Osteocyte (in vitro differentiated cells): Measurements from ENCODE around the gene C16orf82. TPM values are rescaled to one million over a fixed set of nuclear protein-coding genes. Genes with fewer than 3 reads are reported as not detected.

ENCODE experiments used
- DNase-seq: peaks from one replicate; pipeline ENCODE4 v3.0.0; 2021; ENCODE audit warnings: mixed read lengths; ENCODE audit not compliant: unreplicated experiment; ENCODE audit errors: extremely low spot score
- H3K27ac Mint-ChIP-seq: one replicate; pipeline ENCODE4 v1.8.0; 2021; ENCODE audit warnings: mild to moderate bottlenecking, mixed read lengths; ENCODE audit not compliant: unreplicated experiment
- H3K27me3 Mint-ChIP-seq: one replicate; pipeline ENCODE4 v1.8.0; 2021; ENCODE audit warnings: mixed read lengths; ENCODE audit not compliant: unreplicated experiment
- H3K36me3 Mint-ChIP-seq: one replicate; pipeline ENCODE4 v1.8.0; 2021; ENCODE audit warnings: mixed read lengths; ENCODE audit not compliant: unreplicated experiment
- H3K4me1 Mint-ChIP-seq: one replicate; pipeline ENCODE4 v1.8.0; 2021; ENCODE audit warnings: mixed read lengths; ENCODE audit not compliant: unreplicated experiment
- H3K4me3 Mint-ChIP-seq: one replicate; pipeline ENCODE4 v1.8.0; 2021; ENCODE audit warnings: mild to moderate bottlenecking, moderate library complexity, mixed read lengths; ENCODE audit not compliant: unreplicated experiment
- H3K9me3 Mint-ChIP-seq: one replicate; pipeline ENCODE4 v1.8.0; 2021; ENCODE audit warnings: mixed read lengths; ENCODE audit not compliant: unreplicated experiment
- CTCF ChIP-seq: fragments of 200-600 bp; sonication (generic); IDR thresholded peaks from 2 replicates; pipeline ENCODE4 v1.5.0; 2021; ENCODE audit warnings: antibody characterized with exemption, mild to moderate bottlenecking, moderate library complexity
- total RNA-seq: library from RNA; stranded (reverse); gene quantifications from 2 replicates; pipeline ENCODE4 v1.2.1, GENCODE V29; 2021

C16orf82 gene
- total RNA-seq, 1 donor from 2014 or later: not detected

- Mint-ChIP-seq H3K27ac (no peak overlapping the region), H3K4me1 (peaks cover 5% of the 10 kb centered on the region), H3K36me3 (no peaks in the 10 kb centered on the region), H3K4me3 (no peak overlapping the region), H3K9me3 (no peaks in the 10 kb centered on the region), H3K27me3 (peaks cover 5% of the 10 kb centered on the region)
- TF ChIP-seq CTCF: no peak
- peak; percentile 59 for DNase-seq
Measured at GRCh38 chr16:27111486-27111885, 44.8 kb downstream of the C16orf82 start.

GRCh38 chr16:27112093-27112811, 45.5 kb downstream of the C16orf82 start:
- H3K9me3 Mint-ChIP-seq: no peaks in the 10 kb centered on the region
- H3K36me3 Mint-ChIP-seq: no peaks in the 10 kb centered on the region
- no peak overlapping the region for H3K4me3 Mint-ChIP-seq
- no peak overlapping the region for H3K27ac Mint-ChIP-seq
- H3K27me3 Mint-ChIP-seq: peaks cover 5% of the 10 kb centered on the region
- H3K4me1 Mint-ChIP-seq: peaks cover 5% of the 10 kb centered on the region
- TF ChIP-seq CTCF: no peak
- peak; percentile 11 for DNase-seq

DNA sequence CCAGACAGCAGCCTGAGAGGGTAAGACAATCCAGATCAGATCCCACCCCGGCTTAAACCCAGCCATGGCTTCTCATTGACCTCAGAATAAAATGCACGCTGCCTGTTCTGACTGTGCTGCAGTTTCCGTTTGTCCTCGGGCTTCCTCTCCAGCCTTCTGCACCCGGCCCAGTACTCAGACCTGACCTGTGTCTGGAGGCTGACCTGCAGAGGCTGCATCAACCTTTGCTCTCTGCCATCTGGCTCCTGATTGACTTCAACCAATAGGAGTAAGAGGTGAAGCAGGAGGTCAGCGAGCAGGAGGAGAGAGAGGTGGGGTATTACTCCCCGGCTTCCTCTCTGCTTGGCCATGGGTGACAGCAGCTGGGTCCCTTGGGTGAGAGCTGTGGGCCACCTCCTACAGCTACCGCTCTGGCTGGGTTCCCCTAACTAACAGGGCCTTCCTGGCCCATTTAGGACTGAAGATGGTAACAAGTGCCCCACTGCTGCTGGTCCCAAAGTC, 46.7 kb downstream of the C16orf82 start:
- TF ChIP-seq CTCF: no peak
- no peaks in the 10 kb centered on the region for H3K36me3 Mint-ChIP-seq
- DNase-seq: peak; percentile 78
- H3K4me3 Mint-ChIP-seq: no peak overlapping the region
- no peaks in the 10 kb centered on the region for H3K9me3 Mint-ChIP-seq
- H3K27ac Mint-ChIP-seq: no peak overlapping the region
- H3K27me3 Mint-ChIP-seq: peaks cover 5% of the 10 kb centered on the region
- peaks cover 5% of the 10 kb centered on the region for H3K4me1 Mint-ChIP-seq

DNA sequence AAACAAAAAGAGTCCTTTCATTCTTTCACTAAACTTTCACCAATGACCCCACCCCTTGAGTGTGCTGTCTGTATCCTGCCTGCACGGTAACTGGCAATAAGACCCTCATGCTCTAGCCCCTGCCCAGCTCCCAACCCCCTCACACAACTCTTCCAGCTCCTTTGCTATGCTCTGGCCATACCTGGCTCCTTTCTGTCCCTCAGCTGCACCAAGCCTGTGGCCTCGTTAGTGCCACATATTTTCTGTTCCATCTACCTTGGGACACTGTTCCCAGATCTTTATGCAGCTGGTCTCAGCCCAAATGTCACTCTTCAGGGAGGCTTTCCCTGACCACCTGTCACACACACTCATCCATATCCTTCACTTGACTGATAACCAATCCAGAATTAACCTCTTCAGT, 47.3 kb downstream of the C16orf82 start:
- peaks cover 2% of the 10 kb centered on the region for H3K4me1 Mint-ChIP-seq
- peaks cover 5% of the 10 kb centered on the region for H3K27me3 Mint-ChIP-seq
- DNase-seq: peak; percentile 56
- no peaks in the 10 kb centered on the region for H3K9me3 Mint-ChIP-seq
- H3K36me3 Mint-ChIP-seq: no peaks in the 10 kb centered on the region
- no peak overlapping the region for H3K4me3 Mint-ChIP-seq
- no peak overlapping the region for H3K27ac Mint-ChIP-seq
- TF ChIP-seq CTCF: no peak

DNA sequence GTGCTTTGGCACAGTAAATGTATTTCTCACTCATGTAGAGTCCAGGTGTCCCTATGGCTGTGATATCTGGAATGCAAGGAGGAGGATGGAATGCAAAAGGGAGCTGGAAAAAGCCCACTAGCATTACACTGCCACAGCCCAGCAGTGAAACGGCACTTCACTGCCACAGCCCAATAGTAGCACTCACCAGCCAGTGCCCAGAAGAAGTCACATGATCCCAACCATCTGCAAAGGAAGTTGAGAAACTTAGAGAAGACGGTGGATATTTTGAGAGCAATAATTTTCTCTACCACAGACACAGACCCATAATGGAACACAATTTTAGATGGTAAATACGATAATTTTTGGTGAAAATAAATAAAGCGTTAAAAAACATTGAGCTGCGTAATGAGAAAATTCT, 51.8 kb downstream of the C16orf82 start:
- no peak for TF ChIP-seq CTCF
- DNase-seq: no peak
- Mint-ChIP-seq H3K36me3 (no peaks in the 10 kb centered on the region), H3K4me3 (no peak overlapping the region), H3K4me1 (no peaks in the 10 kb centered on the region), H3K27ac (no peak overlapping the region), H3K27me3 (peaks cover 8% of the 10 kb centered on the region), H3K9me3 (peaks cover 11% of the 10 kb centered on the region)

Other genes starting within 250 kb of the C16orf82 start
- gene KDM8, start 136.6 kb downstream of the C16orf82 start, total RNA-seq: 8.3 and 10.3 TPM in 2 replicates
- gene NSMCE1, start 201.8 kb downstream of the C16orf82 start, total RNA-seq: 26.4 and 28.3 TPM in 2 replicates
- gene IL4R, start 247.0 kb downstream of the C16orf82 start, total RNA-seq: 34.5 and 35.9 TPM in 2 replicates